Left forelimb (tissue), 1 donor: Measurements from ENCODE around the gene ABHD16A.

ENCODE experiments used
- DNase-seq: peaks from one replicate; pipeline ENCODE4 v3.0.0-alpha.2; 2018; ENCODE audit warnings: low spot score

ABHD16A gene

GRCh38 chr6:31702819-31703716 lies at the start of gene ABHD16A:
Gene ABHD16A (minus strand): TSS chr6:31703324. CDS start chr6:31703281, 43 bp downstream.
- peak; percentile 99 for DNase-seq

- DNase-seq, result no peak
Observed at GRCh38 chr6:31752739-31753319, 49.7 kb upstream of the ABHD16A start.

DNA sequence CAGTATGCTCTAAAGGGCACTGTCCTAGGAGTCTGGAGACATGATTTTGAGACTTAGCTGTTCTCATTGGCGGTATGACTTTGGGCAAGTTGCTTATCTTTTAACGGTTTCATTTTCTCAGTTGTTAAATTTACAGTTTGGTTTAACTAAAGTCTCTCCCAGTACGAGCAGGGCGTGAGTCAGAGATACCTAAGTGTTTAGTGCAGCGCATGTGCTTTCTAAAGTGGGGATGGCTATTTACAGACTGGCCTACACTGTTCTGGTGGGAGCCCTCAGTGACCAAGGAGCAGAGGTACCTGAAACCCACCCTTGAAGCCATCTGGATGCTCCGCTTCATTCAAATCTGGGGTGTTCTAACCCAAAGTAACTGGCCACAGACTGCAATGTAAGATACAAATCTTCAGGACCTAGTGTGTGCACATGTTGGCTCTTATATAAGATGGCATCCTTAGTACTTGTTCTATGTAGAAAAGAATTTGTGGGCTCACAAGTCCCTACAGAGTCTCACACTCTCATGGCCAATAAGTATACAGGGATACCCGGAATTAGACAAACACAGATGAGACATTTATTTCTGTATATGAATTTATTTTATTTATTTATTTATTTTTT lies 47.4 kb upstream of the ABHD16A start:
- no peak for DNase-seq

- DNase-seq, result no peak
Observed at GRCh38 chr6:31749301-31750036, 46.3 kb upstream of the ABHD16A start.

DNA sequence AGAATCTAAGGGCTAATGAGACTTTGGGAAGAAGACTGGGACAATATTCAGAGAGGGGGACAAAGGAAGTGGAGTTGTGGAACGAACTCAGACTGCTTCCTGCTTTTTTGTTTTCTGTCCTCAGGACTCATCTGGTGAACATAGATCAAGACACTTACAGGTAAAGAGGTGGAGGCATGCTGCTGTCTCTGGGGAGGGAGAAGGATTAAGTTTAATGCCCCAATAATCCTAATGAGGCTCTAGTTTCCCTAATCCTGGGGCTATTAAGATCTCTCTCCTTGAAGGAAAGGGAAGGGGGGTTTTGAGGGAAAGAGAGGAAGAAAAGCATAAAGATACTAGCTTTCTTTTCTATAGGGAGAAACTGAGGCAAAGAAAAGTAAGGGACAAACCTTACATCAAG lies 41.3 kb upstream of the ABHD16A start:
- DNase-seq, result no peak

- no peak for DNase-seq
Observed at GRCh38 chr6:31742894-31743293, 39.8 kb upstream of the ABHD16A start.

DNA sequence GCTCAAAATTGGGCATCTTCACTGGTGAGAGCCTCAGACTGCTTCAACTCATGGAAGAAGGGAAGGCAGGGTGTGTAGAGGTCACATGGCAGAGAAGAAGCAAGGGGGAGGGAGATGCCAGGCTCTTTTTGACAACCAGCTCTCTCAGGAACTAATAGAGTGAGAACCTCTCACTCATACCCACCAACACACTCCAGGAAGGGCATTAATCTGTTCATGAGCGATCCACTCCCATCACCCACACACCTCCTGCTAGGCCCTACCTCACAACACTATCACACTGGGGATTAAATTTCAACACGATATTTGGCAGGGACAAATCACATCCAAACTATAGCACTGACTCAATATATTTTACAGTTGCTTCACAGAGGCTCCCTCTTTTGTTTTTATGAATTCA lies 38.7 kb upstream of the ABHD16A start:
- no peak for DNase-seq

GRCh38 chr6:31740397-31741223 lies 37.5 kb upstream of the ABHD16A start:
- no peak for DNase-seq

GRCh38 chr6:31739639-31740396 lies 36.7 kb upstream of the ABHD16A start, which contains the start of gene MSH5:
Gene MSH5 (plus strand): TSS chr6:31740005. CDS start chr6:31740467, 462 bp downstream.
- peak; percentile 99 for DNase-seq

GRCh38 chr6:31737991-31738979 lies 35.2 kb upstream of the ABHD16A start:
- no peak for DNase-seq

DNA sequence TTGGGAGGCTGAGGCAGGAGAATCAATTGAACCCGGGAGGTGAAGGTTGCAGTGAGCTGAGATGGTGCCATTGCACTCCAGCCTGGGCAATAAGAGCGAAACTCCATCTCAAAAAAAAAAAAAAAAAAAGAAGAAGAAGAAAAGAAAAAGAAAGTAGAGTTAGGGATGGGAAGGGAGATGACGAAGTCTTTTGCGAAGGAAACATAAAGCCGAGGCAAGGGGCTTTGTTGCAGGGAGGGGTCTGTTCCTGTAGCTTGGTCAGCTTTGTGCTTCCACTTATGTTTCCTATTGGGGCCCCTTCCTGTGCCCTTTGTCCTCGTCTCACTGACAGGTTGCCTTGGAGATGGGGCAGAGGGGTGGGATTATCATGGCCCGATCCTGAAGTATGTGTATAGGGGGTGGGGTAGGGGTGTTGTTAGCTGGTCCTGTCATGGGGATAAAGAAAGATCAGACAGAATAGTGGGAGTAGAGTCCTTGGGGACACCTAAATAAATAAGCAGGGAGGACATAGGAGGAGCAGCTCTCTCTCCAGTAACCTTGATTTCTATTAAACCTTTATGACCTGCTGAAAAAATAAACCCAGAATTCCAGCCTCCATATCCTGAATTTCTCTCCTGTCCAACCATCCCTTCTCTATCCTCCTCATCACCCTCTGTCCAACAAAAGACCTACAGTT lies 34.3 kb upstream of the ABHD16A start:
- no peak for DNase-seq

- DNase-seq, result no peak
Observed at GRCh38 chr6:31736768-31737314, 33.7 kb upstream of the ABHD16A start.

DNA sequence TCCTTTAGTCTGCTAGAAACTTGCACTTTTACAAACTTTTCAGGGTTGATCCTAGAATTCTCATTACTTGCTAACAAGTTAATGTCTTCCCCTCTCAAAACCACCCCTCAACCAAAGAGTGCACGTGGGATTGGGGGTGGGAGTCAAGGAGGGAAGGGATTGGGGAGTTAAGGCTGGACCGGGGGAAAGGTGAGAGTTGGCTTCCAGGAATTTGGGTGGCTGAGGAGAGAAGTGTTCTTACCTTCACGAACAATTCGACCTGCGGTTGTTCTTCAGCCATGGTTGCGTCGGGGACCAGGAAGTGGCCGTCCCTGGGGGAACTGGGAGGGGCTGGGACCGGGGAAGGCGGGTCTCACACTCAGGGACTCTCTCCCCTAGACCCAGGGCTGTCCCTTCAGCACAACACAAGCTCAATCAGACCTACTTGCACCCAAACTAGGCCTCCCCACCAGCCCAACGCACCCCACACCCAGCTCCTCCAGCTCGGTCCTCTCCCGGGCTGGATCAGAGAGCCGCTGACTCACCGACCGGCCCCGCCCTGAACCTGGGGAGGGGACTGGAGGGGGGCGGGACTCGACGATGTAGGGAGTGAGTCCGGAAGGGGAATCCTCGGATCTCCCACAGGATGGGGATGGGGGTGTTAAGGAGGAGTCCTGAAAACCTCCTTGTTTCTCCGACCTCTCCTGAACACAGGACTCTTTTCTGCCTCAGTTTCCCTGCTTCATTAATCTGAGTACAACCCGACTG lies 33.1 kb upstream of the ABHD16A start, which contains the start of gene CLIC1:
Gene CLIC1 (minus strand): TSS at position 510 of the 747 bp plus-strand sequence. CDS start 230 bp downstream, at position 280.
- DNase-seq, result peak; percentile 91

DNA sequence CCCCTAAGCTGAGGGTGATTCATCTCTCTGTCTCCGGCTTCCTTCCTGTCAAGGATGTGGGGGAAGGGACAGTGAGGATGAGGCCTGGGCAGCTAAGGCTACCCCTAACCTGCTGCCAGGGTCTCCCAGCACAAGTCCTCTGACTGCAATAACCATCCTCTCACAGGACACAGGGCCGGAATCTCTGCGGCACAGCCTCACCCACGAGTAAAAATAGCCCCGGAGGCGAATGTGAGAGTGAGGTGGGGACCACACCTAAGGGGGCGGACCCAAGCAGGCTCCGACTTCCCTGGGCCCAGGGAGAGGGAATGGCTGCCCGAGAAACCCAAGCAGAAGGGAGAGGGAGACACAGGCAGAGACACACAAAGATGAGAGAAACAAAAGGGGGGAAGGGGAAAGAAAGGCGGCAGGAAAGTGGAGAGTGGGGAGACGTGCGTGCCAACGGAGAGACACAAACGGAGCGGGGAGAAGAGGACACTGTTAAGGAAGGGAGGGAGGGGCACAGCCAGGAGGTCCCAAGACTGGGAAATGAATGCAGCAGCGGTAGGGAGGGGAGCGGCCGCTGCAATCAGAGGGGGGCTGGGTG lies 31.8 kb upstream of the ABHD16A start:
- DNase-seq, result no peak

DNA sequence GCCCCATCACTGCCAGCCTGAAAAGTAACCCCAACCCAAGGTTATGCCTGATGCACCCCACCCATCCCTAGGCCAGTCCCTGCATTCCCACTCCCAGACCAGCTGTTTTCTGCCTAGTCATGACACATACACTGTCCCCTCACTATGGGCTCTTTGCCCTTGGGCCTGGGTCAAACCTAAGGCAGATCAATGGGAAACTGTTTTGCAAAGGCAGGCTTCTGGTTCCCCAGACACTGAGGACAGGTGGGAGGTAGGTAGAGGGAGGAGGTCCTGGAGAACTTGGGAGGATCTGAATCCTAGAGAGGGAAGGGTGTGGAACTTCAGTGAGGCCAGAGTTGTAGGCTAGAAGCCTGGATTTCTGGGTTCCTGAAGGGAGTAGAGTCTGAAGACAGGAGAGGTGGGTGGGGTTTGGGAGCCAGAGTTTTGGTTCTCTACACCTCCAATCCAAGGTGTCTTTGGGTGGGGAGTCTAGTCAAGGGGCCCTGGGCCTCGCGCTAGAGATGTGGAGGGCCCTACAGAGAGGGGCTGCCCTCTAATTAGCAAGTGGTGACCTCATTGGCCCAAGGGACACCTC lies 31.2 kb upstream of the ABHD16A start:
- DNase-seq, result no peak

DNA sequence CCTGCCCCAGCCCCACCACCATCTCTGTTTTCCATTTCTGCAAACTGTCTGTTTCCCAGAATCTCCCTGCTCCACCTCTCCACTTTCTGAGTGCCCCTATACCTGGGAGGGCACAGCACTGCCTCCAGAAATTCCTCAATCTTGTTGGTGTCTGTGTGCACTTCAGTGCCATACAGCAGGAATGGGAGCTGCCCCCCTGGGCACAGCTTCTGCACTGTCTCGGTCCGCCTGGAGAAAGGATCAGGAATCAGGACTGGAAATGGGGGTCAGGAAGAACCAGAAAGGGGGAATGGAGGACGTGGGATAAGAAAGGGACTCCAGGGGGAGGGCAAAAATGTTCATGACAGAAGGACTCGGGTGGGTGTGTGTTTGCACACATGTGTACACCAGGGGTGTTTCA lies 30.6 kb upstream of the ABHD16A start:
- DNase-seq, result no peak

DNA sequence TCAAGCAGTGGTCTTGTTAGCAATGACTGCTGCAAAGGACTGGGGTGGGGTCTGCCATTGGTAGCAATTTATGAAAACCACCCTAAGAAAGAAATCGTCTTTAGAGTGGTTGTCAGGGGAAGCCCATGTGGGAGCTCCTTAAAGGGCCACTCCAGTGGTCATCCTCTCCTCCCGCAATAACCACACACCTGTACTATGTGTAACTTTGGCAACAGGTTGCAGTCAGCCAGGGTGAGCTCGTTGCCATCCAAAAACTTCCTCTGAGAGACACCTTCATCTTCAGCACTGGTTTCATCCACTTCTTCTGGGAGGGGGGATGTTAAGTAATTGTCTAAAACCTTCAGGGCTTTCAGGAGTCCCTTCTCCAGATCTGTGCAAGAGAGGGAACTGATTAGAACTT lies 28.9 kb upstream of the ABHD16A start:
- DNase-seq, result no peak
